WTC11 (cell line): Measurements from ENCODE around the gene ISY1. TPM values are rescaled to one million over a fixed set of nuclear protein-coding genes. Genes with fewer than 3 reads are reported as not detected.
A peak's percentile ranks its signal among the peaks of the same experiment; 100 is the strongest.

ENCODE experiments used
- ATAC-seq: fragments of 200-7000 bp; cut with Tn5 transposase; 2 replicates; pipeline ENCODE4 v1.10.0; 2021; ENCODE audit warnings: mild to moderate bottlenecking, moderate library complexity
- CTCF ChIA-PET: fragments of 300-600 bp; sonication (Branson Sonifier 250); formaldehyde crosslinking; loops from one replicate; lab custom pipeline; 2021; ENCODE audit warnings: antibody characterized with exemption; lab: Charles Lee
- POLR2A ChIA-PET: fragments of 350-600 bp; sonication (Branson Sonifier 250); formaldehyde crosslinking; loops from one replicate; lab custom pipeline; 2021; ENCODE audit warnings: antibody characterized with exemption; lab: Charles Lee
- DNase-seq: peaks from one replicate; pipeline ENCODE4 v3.0.0; 2021; ENCODE audit warnings: low spot score
- H3K27ac Mint-ChIP-seq: 2 replicates; pipeline ENCODE4 v1.8.0; 2021; ENCODE audit warnings: mixed read lengths
- H3K27me3 Mint-ChIP-seq: 2 replicates; pipeline ENCODE4 v1.8.0; 2021; ENCODE audit warnings: low read depth, mild to moderate bottlenecking, moderate library complexity, mixed read lengths
- H3K36me3 Mint-ChIP-seq: 2 replicates; pipeline ENCODE4 v1.8.0; 2021; ENCODE audit warnings: mixed read lengths
- H3K4me1 Mint-ChIP-seq: 2 replicates; pipeline ENCODE4 v1.8.0; 2022; ENCODE audit warnings: mixed read lengths
- H3K4me3 Mint-ChIP-seq: 2 replicates; pipeline ENCODE4 v1.8.0; 2021; ENCODE audit warnings: mild to moderate bottlenecking, moderate library complexity, mixed read lengths
- H3K9me3 Mint-ChIP-seq: 2 replicates; pipeline ENCODE4 v1.8.0; 2021; ENCODE audit warnings: mixed read lengths
- ATF6 ChIP-seq: sonication (generic); formaldehyde crosslinking; IDR thresholded peaks from 2 replicates; pipeline ENCODE4 v1.8.1; 2023; ENCODE audit warnings: mild to moderate bottlenecking, missing genetic modification reagents
- EMX1 ChIP-seq: fragments of 250-450 bp; sonication (Bioruptor Pico); IDR thresholded peaks from 2 replicates; pipeline ENCODE4 v1.8.0; 2021; ENCODE audit warnings: mild to moderate bottlenecking
- ERG ChIP-seq: fragments of 250-450 bp; sonication (Bioruptor Pico); IDR thresholded peaks from 2 replicates; pipeline ENCODE4 v1.8.0; 2021; ENCODE audit warnings: mild to moderate bottlenecking
- FOXJ3 ChIP-seq: sonication (generic); formaldehyde crosslinking; IDR thresholded peaks from 2 replicates; pipeline ENCODE4 v1.9.0; 2021; ENCODE audit warnings: missing genetic modification reagents, mild to moderate bottlenecking, borderline replicate concordance
- FOXK1 ChIP-seq: sonication (generic); formaldehyde crosslinking; IDR thresholded peaks from 2 replicates; pipeline ENCODE4 v1.8.0; 2022; ENCODE audit warnings: mild to moderate bottlenecking, moderate library complexity, missing genetic modification reagents
- FOXP4 ChIP-seq: sonication (generic); formaldehyde crosslinking; IDR thresholded peaks from 2 replicates; pipeline ENCODE4 v1.8.0; 2022; ENCODE audit warnings: mild to moderate bottlenecking, missing genetic modification reagents
- GTF2I ChIP-seq: fragments of 250-450 bp; sonication (Bioruptor Pico); conservative IDR thresholded peaks from 2 replicates; pipeline ENCODE4 v1.4.0; 2021; ENCODE audit warnings: mild to moderate bottlenecking
- MLX ChIP-seq: sonication (generic); formaldehyde crosslinking; IDR thresholded peaks from 2 replicates; pipeline ENCODE4 v1.8.1; 2023; ENCODE audit warnings: mild to moderate bottlenecking, missing genetic modification reagents, moderate library complexity
- NFATC4 ChIP-seq: fragments of 250-450 bp; sonication (Bioruptor Pico); IDR thresholded peaks from 2 replicates; pipeline ENCODE4 v1.9.0; 2021; ENCODE audit warnings: mild to moderate bottlenecking
- NR1H2 ChIP-seq: sonication (generic); formaldehyde crosslinking; IDR thresholded peaks from 2 replicates; pipeline ENCODE4 v1.9.0; 2021; ENCODE audit warnings: mild to moderate bottlenecking, moderate library complexity, missing genetic modification reagents
- PRDM15 ChIP-seq: sonication (generic); formaldehyde crosslinking; IDR thresholded peaks from 2 replicates; pipeline ENCODE4 v1.8.0; 2022; ENCODE audit warnings: missing genetic modification reagents
- SP1 ChIP-seq: sonication (generic); formaldehyde crosslinking; conservative IDR thresholded peaks from 2 replicates; pipeline ENCODE4 v1.8.1; 2022; ENCODE audit warnings: missing genetic modification reagents
- TCF7 ChIP-seq: sonication (generic); formaldehyde crosslinking; IDR thresholded peaks from 2 replicates; pipeline ENCODE4 v1.8.0; 2022; ENCODE audit warnings: mild to moderate bottlenecking, low read depth, missing genetic modification reagents, moderate library complexity
- USF2 ChIP-seq: sonication (generic); formaldehyde crosslinking; IDR thresholded peaks from 2 replicates; pipeline ENCODE4 v1.8.1; 2023; ENCODE audit warnings: mild to moderate bottlenecking, missing genetic modification reagents, moderate library complexity
- ZMAT4 ChIP-seq: fragments of 250-450 bp; sonication (Bioruptor Pico); IDR thresholded peaks from 2 replicates; pipeline ENCODE4 v1.9.0; 2021; ENCODE audit warnings: mild to moderate bottlenecking
- ZNF317 ChIP-seq: sonication (generic); formaldehyde crosslinking; IDR thresholded peaks from 2 replicates; pipeline ENCODE4 v1.8.1; 2023; ENCODE audit warnings: low read depth, mild to moderate bottlenecking, moderate library complexity, missing genetic modification reagents, borderline replicate concordance
- ZNF416 ChIP-seq: fragments of 250-450 bp; sonication (Bioruptor Pico); IDR thresholded peaks from 2 replicates; pipeline ENCODE4 v1.9.0; 2021; ENCODE audit warnings: mild to moderate bottlenecking, inconsistent platforms
- ZNF671 ChIP-seq: fragments of 250-450 bp; sonication (Bioruptor Pico); IDR thresholded peaks from 2 replicates; pipeline ENCODE4 v1.8.0; 2021; ENCODE audit warnings: mild to moderate bottlenecking
- total RNA-seq: library from RNA; stranded (reverse); gene quantifications from 3 replicates; pipeline ENCODE4 v1.2.3, GENCODE V29; 2021
- TF ChIP-seq, protein P1 (sequence below): sonication (generic); formaldehyde crosslinking; conservative IDR thresholded peaks from 2 replicates; pipeline ENCODE4 v1.8.1; 2022; ENCODE audit warnings: mild to moderate bottlenecking, missing genetic modification reagents
- TF ChIP-seq, protein P2 (sequence below): sonication (generic); formaldehyde crosslinking; IDR thresholded peaks from 2 replicates; pipeline ENCODE4 v1.8.1; 2023; ENCODE audit warnings: mild to moderate bottlenecking, moderate library complexity, missing genetic modification reagents

ISY1 gene
- total RNA-seq, 1 experiment from 2014 or later, result 25.0 TPM

- H3K36me3 Mint-ChIP-seq, result peaks cover 5% of the 10 kb centered on the region
- DNase-seq (no peak), ATAC-seq (peak; percentile 8)
- CTCF ChIA-PET, result interaction anchor here (0.5 to 3.2 kb wide), 18 partner anchors 12 to 191 kb away, joined by 3 to 57 read pairs (median 5); partner anchors contain the start of genes CNBP, COPG1, HMCES and RAB43
- peak overlapping the region; percentile 98 for H3K4me3 Mint-ChIP-seq
- H3K4me1 Mint-ChIP-seq, result peaks cover 13% of the 10 kb centered on the region
- no peaks in the 10 kb centered on the region for H3K9me3 Mint-ChIP-seq
- TF ChIP-seq, protein P1, sequence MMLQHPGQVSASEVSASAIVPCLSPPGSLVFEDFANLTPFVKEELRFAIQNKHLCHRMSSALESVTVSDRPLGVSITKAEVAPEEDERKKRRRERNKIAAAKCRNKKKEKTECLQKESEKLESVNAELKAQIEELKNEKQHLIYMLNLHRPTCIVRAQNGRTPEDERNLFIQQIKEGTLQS (CRISPR knock-in tag), result no peak
- TF ChIP-seq NFATC4 (CRISPR knock-in tag) (peak; percentile 19; the same call in 1 of the 2 replicates), ZNF671 (peak; percentile 34; the same call in 1 of the 2 replicates), USF2 (CRISPR knock-in tag) (no peak), SP1 (no peak), TCF7 (no peak), ERG (0 out of 2 replicates have a peak, but pooled peaks have one; percentile 10), ZNF416 (0 out of 2 replicates have a peak, but pooled peaks have one; percentile 3), ZNF317 (CRISPR knock-in tag) (no peak), FOXK1 (no peak), EMX1 (peak; percentile 77; the same call in 1 of the 2 replicates), GTF2I (CRISPR knock-in tag) (no peak)
- TF ChIP-seq, protein P2, sequence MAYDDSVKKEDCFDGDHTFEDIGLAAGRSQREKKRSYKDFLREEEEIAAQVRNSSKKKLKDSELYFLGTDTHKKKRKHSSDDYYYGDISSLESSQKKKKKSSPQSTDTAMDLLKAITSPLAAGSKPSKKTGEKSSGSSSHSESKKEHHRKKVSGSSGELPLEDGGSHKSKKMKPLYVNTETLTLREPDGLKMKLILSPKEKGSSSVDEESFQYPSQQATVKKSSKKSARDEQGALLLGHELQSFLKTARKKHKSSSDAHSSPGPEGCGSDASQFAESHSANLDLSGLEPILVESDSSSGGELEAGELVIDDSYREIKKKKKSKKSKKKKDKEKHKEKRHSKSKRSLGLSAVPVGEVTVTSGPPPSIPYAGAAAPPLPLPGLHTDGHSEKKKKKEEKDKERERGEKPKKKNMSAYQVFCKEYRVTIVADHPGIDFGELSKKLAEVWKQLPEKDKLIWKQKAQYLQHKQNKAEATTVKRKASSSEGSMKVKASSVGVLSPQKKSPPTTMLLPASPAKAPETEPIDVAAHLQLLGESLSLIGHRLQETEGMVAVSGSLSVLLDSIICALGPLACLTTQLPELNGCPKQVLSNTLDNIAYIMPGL (CRISPR knock-in tag), result no peak
- H3K27me3 Mint-ChIP-seq, result no peaks in the 10 kb centered on the region
- POLR2A ChIA-PET, result interaction anchor here (1.1 to 2.2 kb wide), 4 partner anchors 22 to 84 kb away, joined by 3 to 17 read pairs (median 8); partner anchors contain the start of genes CNBP and RAB43
- H3K27ac Mint-ChIP-seq, result peak overlapping the region; percentile 100
Measured at GRCh38 chr3:129161860-129162271, 1.0 kb upstream of the ISY1 start.

DNA sequence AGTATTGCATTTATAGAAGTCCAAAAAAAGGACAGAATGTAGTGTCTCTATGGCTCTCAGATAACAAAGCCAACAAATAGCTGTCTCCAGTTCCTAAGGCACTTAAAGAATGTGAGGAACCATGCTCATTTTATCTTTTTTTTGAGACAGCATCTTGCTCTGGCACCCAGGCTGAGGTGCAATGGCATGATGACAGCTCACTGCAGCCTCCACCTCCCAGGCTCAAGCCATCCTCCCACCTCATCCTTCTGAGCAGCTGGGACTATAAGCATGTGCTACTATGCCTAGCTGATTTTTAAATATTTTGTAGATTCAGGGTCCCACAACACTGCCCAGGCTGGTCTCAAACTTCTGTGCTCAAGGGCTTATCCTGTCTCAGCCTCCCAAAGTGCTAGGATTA is 16.1 kb downstream of the ISY1 start:
- Mint-ChIP-seq H3K27me3 (no peaks in the 10 kb centered on the region), H3K4me3 (no peak overlapping the region), H3K9me3 (no peaks in the 10 kb centered on the region), H3K27ac (no peak overlapping the region), H3K36me3 (peaks cover 6% of the 10 kb centered on the region), H3K4me1 (no peaks in the 10 kb centered on the region)
- ChIA-PET POLR2A (interaction anchor here (0.7 kb wide), 1 partner anchor 1188 kb away, joined by 5 read pairs; no protein-coding TSS in a partner anchor), CTCF (no interaction called here)
- ATAC-seq (no peak), DNase-seq (no peak)
- TF ChIP-seq ATF6 (CRISPR knock-in tag) (no peak), ZMAT4 (no peak), ZNF317 (CRISPR knock-in tag) (no peak), FOXJ3 (no peak), ZNF671 (no peak), NR1H2 (CRISPR knock-in tag) (no peak), MLX (CRISPR knock-in tag) (no peak), PRDM15 (no peak), FOXP4 (CRISPR knock-in tag) (no peak)
